RWPE2 (cell line): Measurements from ENCODE around the gene PTPRU.

Source experiments
- ATAC-seq: fragments of 200-7000 bp; cut with Tn5 transposase; 3 replicates; pipeline ENCODE4 v1.9.1; 2021; ENCODE audit warnings: low read depth
- DNase-seq: peaks from one replicate; pipeline ENCODE4 v3.0.0-alpha.2; 2020; ENCODE audit warnings: low spot score
- H3K27ac ChIP-seq: fragments of 450-650 bp; 2 replicates; pipeline ENCODE4 v1.5.1; 2017; ENCODE audit warnings: mild to moderate bottlenecking; ENCODE audit not compliant: poor library complexity, severe bottlenecking
- H3K27me3 ChIP-seq: fragments of 250-450 bp; sonication (Bioruptor Pico); 2 replicates; pipeline ENCODE4 v1.5.1; 2021; ENCODE audit warnings: mild to moderate bottlenecking, moderate library complexity; ENCODE audit not compliant: insufficient read depth, poor library complexity, severe bottlenecking
- H3K36me3 ChIP-seq: fragments of 250-450 bp; sonication (Bioruptor Pico); 2 replicates; pipeline ENCODE4 v1.5.1; 2020; ENCODE audit warnings: low read depth, mild to moderate bottlenecking, moderate library complexity
- H3K4me1 ChIP-seq: fragments of 250-450 bp; sonication (Bioruptor Pico); 2 replicates; pipeline ENCODE4 v1.5.1; 2021; ENCODE audit warnings: mild to moderate bottlenecking, moderate library complexity; ENCODE audit not compliant: insufficient read depth, poor library complexity, severe bottlenecking
- H3K4me3 ChIP-seq: fragments of 250-450 bp; sonication (Bioruptor Pico); 2 replicates; pipeline ENCODE4 v1.5.1; 2021; ENCODE audit warnings: mild to moderate bottlenecking, moderate library complexity; ENCODE audit not compliant: severe bottlenecking
- H3K9me3 ChIP-seq: fragments of 250-450 bp; sonication (Bioruptor Pico); 2 replicates; pipeline ENCODE4 v1.5.1; 2021; ENCODE audit warnings: mild to moderate bottlenecking, moderate library complexity; ENCODE audit not compliant: severe bottlenecking
- TF ChIP-seq, protein P1 (sequence below): fragments of 450-650 bp; IDR thresholded peaks from one replicate; pipeline ENCODE4 v1.5.1; 2017; ENCODE audit warnings: mild to moderate bottlenecking, moderate library complexity; ENCODE audit not compliant: poor library complexity, severe bottlenecking

PTPRU gene

DNA sequence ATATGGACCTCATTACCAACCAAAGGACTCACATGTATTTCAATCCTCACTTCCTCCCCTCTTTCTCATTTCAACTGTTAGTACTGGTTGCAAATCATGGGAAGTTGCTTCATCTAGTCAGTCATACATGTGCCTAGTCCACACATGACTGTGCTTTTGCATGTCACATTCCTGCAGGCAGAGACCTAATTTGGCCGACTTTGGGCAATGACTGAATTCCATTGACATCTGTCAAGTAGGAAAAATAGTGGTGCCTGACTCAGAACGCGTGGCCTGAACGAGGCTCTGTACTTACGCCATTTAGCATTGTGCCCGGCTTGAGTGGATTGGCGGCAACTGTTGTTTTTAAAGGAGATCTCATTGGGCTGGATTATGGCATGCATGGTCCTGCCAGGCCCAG lies 18.0 kb downstream of the PTPRU start:
- Histone ChIP-seq H3K27me3 (no peaks in the 10 kb centered on the region), H3K4me3 (no peak overlapping the region), H3K27ac (no peak overlapping the region), H3K36me3 (no peaks in the 10 kb centered on the region), H3K9me3 (no peaks in the 10 kb centered on the region), H3K4me1 (peaks cover 10% of the 10 kb centered on the region)
- TF ChIP-seq, protein P1, sequence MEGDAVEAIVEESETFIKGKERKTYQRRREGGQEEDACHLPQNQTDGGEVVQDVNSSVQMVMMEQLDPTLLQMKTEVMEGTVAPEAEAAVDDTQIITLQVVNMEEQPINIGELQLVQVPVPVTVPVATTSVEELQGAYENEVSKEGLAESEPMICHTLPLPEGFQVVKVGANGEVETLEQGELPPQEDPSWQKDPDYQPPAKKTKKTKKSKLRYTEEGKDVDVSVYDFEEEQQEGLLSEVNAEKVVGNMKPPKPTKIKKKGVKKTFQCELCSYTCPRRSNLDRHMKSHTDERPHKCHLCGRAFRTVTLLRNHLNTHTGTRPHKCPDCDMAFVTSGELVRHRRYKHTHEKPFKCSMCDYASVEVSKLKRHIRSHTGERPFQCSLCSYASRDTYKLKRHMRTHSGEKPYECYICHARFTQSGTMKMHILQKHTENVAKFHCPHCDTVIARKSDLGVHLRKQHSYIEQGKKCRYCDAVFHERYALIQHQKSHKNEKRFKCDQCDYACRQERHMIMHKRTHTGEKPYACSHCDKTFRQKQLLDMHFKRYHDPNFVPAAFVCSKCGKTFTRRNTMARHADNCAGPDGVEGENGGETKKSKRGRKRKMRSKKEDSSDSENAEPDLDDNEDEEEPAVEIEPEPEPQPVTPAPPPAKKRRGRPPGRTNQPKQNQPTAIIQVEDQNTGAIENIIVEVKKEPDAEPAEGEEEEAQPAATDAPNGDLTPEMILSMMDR = no peak
- ATAC-seq (peak; percentile 13; the same call in 1 of the 3 replicates), DNase-seq (no peak)

DNA sequence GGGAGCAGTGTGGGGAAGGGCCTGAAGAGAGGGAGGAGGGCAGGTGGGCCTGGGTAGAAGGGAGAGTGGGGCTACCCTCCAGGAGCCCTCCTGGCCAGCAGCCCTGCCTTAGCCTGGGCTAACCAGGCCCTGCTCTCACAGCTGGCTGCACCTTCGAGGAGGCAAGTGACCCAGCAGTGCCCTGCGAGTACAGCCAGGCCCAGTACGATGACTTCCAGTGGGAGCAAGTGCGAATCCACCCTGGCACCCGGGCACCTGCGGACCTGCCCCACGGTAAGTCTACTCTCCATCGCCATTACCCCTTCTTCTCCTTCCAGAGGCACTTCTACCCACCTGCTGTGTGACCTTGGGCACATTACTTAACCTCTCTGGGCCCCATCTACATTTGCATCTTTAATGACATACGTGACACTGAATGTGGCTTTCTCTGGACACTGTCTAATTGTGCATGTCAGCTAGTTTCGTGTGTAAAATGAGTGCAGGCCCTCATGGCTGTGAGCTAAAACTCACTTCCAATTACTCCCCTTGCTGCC lies 18.9 kb downstream of the PTPRU start:
- TF ChIP-seq, protein P1 = no peak
- no peaks in the 10 kb centered on the region for H3K27me3 ChIP-seq
- no peak for DNase-seq
- no peaks in the 10 kb centered on the region for H3K9me3 ChIP-seq
- ATAC-seq = no peak
- H3K36me3 ChIP-seq = no peaks in the 10 kb centered on the region
- H3K4me3 ChIP-seq = no peak overlapping the region
- peaks cover 1% of the 10 kb centered on the region for H3K4me1 ChIP-seq
- no peak overlapping the region for H3K27ac ChIP-seq

DNA sequence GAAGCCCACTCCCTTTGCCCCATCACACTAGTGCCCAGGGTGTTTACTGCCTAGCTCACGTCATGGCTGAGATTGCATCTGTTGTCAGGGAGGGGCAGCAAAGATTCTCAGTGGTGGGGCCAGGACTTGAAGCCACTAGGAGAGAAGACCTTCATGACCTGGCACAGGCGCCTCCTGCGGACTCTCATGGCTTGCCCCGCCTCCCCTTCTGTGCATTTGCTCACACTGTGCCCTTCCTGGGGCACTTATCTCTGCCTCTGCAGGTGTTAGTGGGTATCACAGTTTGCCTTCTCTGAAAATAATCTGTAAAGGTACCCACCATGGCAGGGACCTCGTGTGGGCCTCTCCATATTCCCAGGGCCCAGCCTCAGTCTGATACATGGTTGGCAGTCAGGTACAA lies 20.1 kb downstream of the PTPRU start:
- no peak for DNase-seq

DNA sequence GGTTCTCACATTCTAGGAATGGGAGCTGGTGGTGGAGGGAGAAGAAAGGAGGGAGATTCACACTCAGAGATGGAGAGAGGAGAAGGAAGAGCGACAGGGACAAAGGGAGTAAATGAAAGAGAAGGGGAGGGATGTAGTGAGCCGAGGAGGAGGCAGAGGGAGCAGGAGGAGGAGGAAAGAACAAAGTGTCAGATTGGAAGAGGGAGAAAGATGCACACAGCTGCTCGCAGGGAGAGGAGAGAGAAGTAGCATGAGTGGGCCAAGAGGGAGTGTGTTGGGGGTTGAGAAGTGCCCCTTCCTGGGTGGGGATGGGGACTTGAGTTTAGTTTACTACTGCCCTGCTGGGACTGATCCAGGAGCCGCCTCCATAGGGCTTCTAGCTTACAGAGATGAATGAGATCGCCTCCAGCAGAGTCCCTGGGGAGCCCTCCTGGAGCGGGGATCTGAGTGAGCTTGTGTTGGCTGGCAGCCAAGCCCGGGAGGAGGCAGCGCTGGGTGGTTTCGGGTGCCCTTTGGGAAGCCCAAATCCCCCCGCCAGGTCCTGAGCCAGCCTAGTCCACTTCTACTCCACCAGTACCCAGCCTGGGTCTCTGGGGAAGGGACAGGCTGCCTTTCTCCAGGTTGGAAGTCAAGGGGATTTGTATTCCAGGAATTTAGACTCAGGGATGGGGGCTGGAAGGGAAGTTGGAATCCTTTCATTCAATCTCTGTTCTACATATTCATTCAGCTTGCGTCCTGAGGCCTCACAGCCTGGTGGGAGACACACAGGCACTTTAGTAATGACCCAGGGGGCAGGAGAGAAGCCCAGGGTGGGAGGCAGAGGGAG lies 20.9 kb downstream of the PTPRU start:
- Histone ChIP-seq H3K27me3 (no peaks in the 10 kb centered on the region), H3K9me3 (no peaks in the 10 kb centered on the region), H3K27ac (no peak overlapping the region), H3K4me1 (no peaks in the 10 kb centered on the region), H3K36me3 (peaks cover 7% of the 10 kb centered on the region; the same call in 1 of the 2 replicates), H3K4me3 (no peak overlapping the region)
- DNase-seq (no peak), ATAC-seq (no peak)
- TF ChIP-seq, protein P1 = no peak

More for the DNA sequence above, 20.1 kb downstream of the PTPRU start:
- Histone ChIP-seq H3K4me1 (no peaks in the 10 kb centered on the region), H3K9me3 (no peaks in the 10 kb centered on the region), H3K27me3 (no peaks in the 10 kb centered on the region), H3K27ac (no peak overlapping the region), H3K4me3 (no peak overlapping the region), H3K36me3 (peaks cover 4% of the 10 kb centered on the region; the same call in 1 of the 2 replicates)
- ATAC-seq = no peak
- TF ChIP-seq, protein P1 = no peak
